OCI-LY3 (cell line): ENCODE results near the gene NEK11.

Experiments
- H2AFZ ChIP-seq: fragments of 200-600, 300-600 bp; shearing (Covaris generic); 2 replicates; pipeline ENCODE4 v1.6.0; 2014; ENCODE audit warnings: antibody characterized with exemption, low read depth, low read length
- H3K27ac ChIP-seq: fragments of 200-600, 300-600 bp; sonication (generic); 2 replicates; pipeline ENCODE4 v1.5.1; 2014; ENCODE audit warnings: mild to moderate bottlenecking, low read length, moderate library complexity, mixed read lengths
- H3K27me3 ChIP-seq: fragments of 200-600, 300-600 bp; sonication (generic); 2 replicates; pipeline ENCODE4 v1.6.1; 2014; ENCODE audit warnings: low read depth, low read length, mixed read lengths
- H3K36me3 ChIP-seq: fragments of 200-600, 300-600 bp; sonication (generic); replicated peaks from 2 replicates; pipeline ENCODE3; 2014; ENCODE audit warnings: low read depth, low read length, mixed read lengths
- H3K4me1 ChIP-seq: fragments of 300-600, 200-600 bp; sonication (generic); 2 replicates; pipeline ENCODE4 v1.6.1; 2014; ENCODE audit warnings: low read length, mixed read lengths
- H3K4me2 ChIP-seq: fragments of 200-600, 300-600 bp; sonication (generic); 2 replicates; pipeline ENCODE4 v1.6.1; 2014; ENCODE audit warnings: low read length, mixed read lengths
- H3K4me3 ChIP-seq: fragments of 300-600, 200-600 bp; sonication (generic); 2 replicates; pipeline ENCODE4 v1.5.1; 2014; ENCODE audit warnings: antibody characterized with exemption, mild to moderate bottlenecking, low read length, moderate library complexity
- H3K79me2 ChIP-seq: fragments of 300-600, 200-600 bp; shearing (Covaris generic); 2 replicates; pipeline ENCODE4 v1.6.1; 2014; ENCODE audit warnings: mild to moderate bottlenecking, low read length, mixed read lengths
- H3K9ac ChIP-seq: fragments of 300-600, 200-600 bp; shearing (Covaris generic); 2 replicates; pipeline ENCODE4 v1.6.0; 2014; ENCODE audit warnings: mild to moderate bottlenecking, low read length, moderate library complexity
- H3K9me3 ChIP-seq: fragments of 200-600, 300-600 bp; shearing (Covaris generic); 2 replicates; pipeline ENCODE4 v1.6.1; 2014; ENCODE audit warnings: low read length, mixed read lengths; ENCODE audit not compliant: insufficient read depth
- H4K20me1 ChIP-seq: fragments of 200-600, 300-600 bp; sonication (generic); 2 replicates; pipeline ENCODE4 v1.6.1; 2016; ENCODE audit warnings: low read length, mixed read lengths; ENCODE audit not compliant: insufficient read depth
- EZH2phosphoT487 ChIP-seq: fragments of 200-600 bp; shearing (Covaris generic); IDR thresholded peaks from 2 replicates; pipeline ENCODE4 v1.6.1; 2018; ENCODE audit warnings: antibody characterized with exemption, mixed run types, low read depth
- TF ChIP-seq, protein P1 (sequence below): fragments of 200-600, 300-600 bp; sonication (generic); IDR thresholded peaks from 2 replicates; pipeline ENCODE4 v1.5.1; 2014; ENCODE audit warnings: antibody characterized with exemption, low read length, low read depth

Gene NEK11

GRCh38 chr3:130990282-130990681, 36.4 kb upstream of the NEK11 start:
- Histone ChIP-seq H3K27me3 (no peaks in the 10 kb centered on the region), H3K36me3 (peaks cover 8% of the 10 kb centered on the region), H3K4me2 (no peak overlapping the region), H3K27ac (no peak overlapping the region), H3K79me2 (no peaks in the 10 kb centered on the region), H3K4me3 (no peak overlapping the region), H2AFZ (no peak overlapping the region), H3K4me1 (peaks cover 11% of the 10 kb centered on the region), H4K20me1 (no peaks in the 10 kb centered on the region), H3K9me3 (no peaks in the 10 kb centered on the region), H3K9ac (no peak overlapping the region)
- TF ChIP-seq, protein P1, sequence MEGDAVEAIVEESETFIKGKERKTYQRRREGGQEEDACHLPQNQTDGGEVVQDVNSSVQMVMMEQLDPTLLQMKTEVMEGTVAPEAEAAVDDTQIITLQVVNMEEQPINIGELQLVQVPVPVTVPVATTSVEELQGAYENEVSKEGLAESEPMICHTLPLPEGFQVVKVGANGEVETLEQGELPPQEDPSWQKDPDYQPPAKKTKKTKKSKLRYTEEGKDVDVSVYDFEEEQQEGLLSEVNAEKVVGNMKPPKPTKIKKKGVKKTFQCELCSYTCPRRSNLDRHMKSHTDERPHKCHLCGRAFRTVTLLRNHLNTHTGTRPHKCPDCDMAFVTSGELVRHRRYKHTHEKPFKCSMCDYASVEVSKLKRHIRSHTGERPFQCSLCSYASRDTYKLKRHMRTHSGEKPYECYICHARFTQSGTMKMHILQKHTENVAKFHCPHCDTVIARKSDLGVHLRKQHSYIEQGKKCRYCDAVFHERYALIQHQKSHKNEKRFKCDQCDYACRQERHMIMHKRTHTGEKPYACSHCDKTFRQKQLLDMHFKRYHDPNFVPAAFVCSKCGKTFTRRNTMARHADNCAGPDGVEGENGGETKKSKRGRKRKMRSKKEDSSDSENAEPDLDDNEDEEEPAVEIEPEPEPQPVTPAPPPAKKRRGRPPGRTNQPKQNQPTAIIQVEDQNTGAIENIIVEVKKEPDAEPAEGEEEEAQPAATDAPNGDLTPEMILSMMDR = no peak
- no peak for TF ChIP-seq EZH2phosphoT487

GRCh38 chr3:130991126-130991525, 35.6 kb upstream of the NEK11 start:
- Histone ChIP-seq H3K79me2 (no peaks in the 10 kb centered on the region), H3K9ac (no peak overlapping the region), H3K4me3 (no peak overlapping the region), H4K20me1 (no peaks in the 10 kb centered on the region), H2AFZ (no peak overlapping the region), H3K27me3 (no peaks in the 10 kb centered on the region), H3K4me1 (peaks cover 11% of the 10 kb centered on the region), H3K27ac (no peak overlapping the region), H3K9me3 (no peaks in the 10 kb centered on the region), H3K4me2 (no peak overlapping the region), H3K36me3 (peaks cover 8% of the 10 kb centered on the region)
- TF ChIP-seq, protein P1 = no peak
- no peak for TF ChIP-seq EZH2phosphoT487

DNA sequence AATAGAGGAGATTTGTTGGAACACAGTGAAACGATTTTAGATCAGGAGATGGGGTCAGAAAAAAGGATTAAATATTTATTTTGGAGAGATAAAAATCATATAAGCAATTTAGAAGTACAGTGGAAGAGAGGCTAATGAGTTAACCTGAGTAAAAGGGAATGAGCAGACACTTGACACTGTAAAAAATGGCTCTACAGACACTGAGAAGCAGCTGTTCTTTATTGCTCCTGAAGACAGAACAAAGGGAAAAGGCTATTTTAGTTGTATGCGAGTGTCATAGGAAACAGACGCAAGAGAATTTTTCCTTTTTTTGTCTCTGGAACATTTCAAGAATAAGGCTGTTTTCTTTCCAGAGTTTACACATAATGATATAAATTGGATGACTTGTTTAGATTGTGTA, 34.3 kb upstream of the NEK11 start:
- TF ChIP-seq, protein P1 = no peak
- no peak for TF ChIP-seq EZH2phosphoT487
- Histone ChIP-seq H3K27me3 (no peaks in the 10 kb centered on the region), H3K36me3 (peaks cover 11% of the 10 kb centered on the region)

DNA sequence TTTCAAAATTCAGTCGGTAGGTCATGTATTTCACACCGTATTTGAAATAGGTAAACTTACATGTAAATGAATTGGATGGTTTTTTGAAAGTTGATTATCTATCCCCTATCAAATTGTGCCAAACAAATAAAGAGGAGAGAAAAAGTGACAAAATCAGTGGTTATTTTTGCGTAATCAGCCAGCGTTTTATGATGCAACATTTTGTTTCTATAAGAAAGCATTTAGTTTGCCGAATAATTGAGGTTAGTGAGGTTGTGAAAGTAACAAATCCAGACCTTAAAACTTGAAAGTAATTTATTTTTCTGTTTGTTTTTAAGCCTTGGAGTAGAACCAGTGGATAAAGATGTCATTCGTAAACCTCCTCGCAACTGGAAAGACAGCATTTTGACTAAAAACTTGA, 29.4 kb upstream of the NEK11 start:
- H3K36me3 ChIP-seq = peaks cover 12% of the 10 kb centered on the region
- H3K9ac ChIP-seq = no peak overlapping the region
- H3K9me3 ChIP-seq = no peaks in the 10 kb centered on the region
- no peak for TF ChIP-seq EZH2phosphoT487
- TF ChIP-seq, protein P1 = no peak
- H3K4me2 ChIP-seq = no peak overlapping the region
- H3K4me1 ChIP-seq = no peaks in the 10 kb centered on the region
- no peak overlapping the region for H3K4me3 ChIP-seq
- H3K27ac ChIP-seq = no peak overlapping the region
- H3K27me3 ChIP-seq = no peaks in the 10 kb centered on the region
- H2AFZ ChIP-seq = no peak overlapping the region
- H4K20me1 ChIP-seq = no peaks in the 10 kb centered on the region
- H3K79me2 ChIP-seq = no peaks in the 10 kb centered on the region

More for the DNA sequence above, 34.3 kb upstream of the NEK11 start:
- H3K79me2 ChIP-seq = no peaks in the 10 kb centered on the region
- no peak overlapping the region for H3K9ac ChIP-seq
- H3K27ac ChIP-seq = no peak overlapping the region
- H3K9me3 ChIP-seq = no peaks in the 10 kb centered on the region
- peaks cover 11% of the 10 kb centered on the region for H3K4me1 ChIP-seq
- no peak overlapping the region for H3K4me2 ChIP-seq
- H2AFZ ChIP-seq = no peak overlapping the region
- H4K20me1 ChIP-seq = no peaks in the 10 kb centered on the region
- no peak overlapping the region for H3K4me3 ChIP-seq
